Memory B cell (primary cell): ENCODE measurements around the gene CDIPT.

Source experiments
- ATAC-seq: fragments of 150-1000 bp; cut with Tn5 transposase; 2 replicates; pipeline ENCODE4 v1.10.0; 2021; ENCODE audit warnings: low read depth, mild to moderate bottlenecking, moderate library complexity
- DNase-seq, 2 donors: peaks; one replicate each; pipeline ENCODE4 v3.0.0; 2022; ENCODE audit warnings: low spot score in 2 of 2
- H3K27ac Mint-ChIP-seq: one replicate; pipeline ENCODE4 v1.8.0; 2022; ENCODE audit warnings: mild to moderate bottlenecking, moderate library complexity, mixed read lengths
- H3K27me3 Mint-ChIP-seq: one replicate; pipeline ENCODE4 v1.8.0; 2022; ENCODE audit warnings: mixed read lengths
- H3K36me3 Mint-ChIP-seq: one replicate; pipeline ENCODE4 v1.8.0; 2022; ENCODE audit warnings: mild to moderate bottlenecking, mixed read lengths
- H3K4me1 Mint-ChIP-seq: one replicate; pipeline ENCODE4 v1.8.0; 2022; ENCODE audit warnings: mixed read lengths
- H3K4me3 Mint-ChIP-seq: one replicate; pipeline ENCODE4 v1.8.0; 2022; ENCODE audit warnings: mild to moderate bottlenecking, moderate library complexity, mixed read lengths
- H3K9me3 Mint-ChIP-seq: one replicate; pipeline ENCODE4 v1.8.0; 2022; ENCODE audit warnings: mixed read lengths

CDIPT gene

GRCh38 chr16:29810699-29811169, 52.3 kb downstream of the CDIPT start:
- Mint-ChIP-seq H3K4me3 (peak overlapping the region; percentile 92), H3K27me3 (peaks cover 3% of the 10 kb centered on the region), H3K9me3 (no peaks in the 10 kb centered on the region), H3K4me1 (peaks cover 42% of the 10 kb centered on the region), H3K36me3 (peaks cover 8% of the 10 kb centered on the region), H3K27ac (no peak overlapping the region)
- ATAC-seq, result no peak
- DNase-seq, result no peak

GRCh38 chr16:29809850-29810698, 53.0 kb downstream of the CDIPT start:
- Mint-ChIP-seq H3K36me3 (peaks cover 8% of the 10 kb centered on the region), H3K27me3 (peaks cover 3% of the 10 kb centered on the region), H3K4me1 (peaks cover 43% of the 10 kb centered on the region), H3K27ac (no peak overlapping the region), H3K4me3 (peak overlapping the region; percentile 92), H3K9me3 (no peaks in the 10 kb centered on the region)
- DNase-seq (no peak), ATAC-seq (no peak)

GRCh38 chr16:29809031-29809747, 53.8 kb downstream of the CDIPT start:
- H3K4me1 Mint-ChIP-seq, result peaks cover 43% of the 10 kb centered on the region
- peaks cover 8% of the 10 kb centered on the region for H3K36me3 Mint-ChIP-seq
- DNase-seq (no peak), ATAC-seq (no peak)
- H3K9me3 Mint-ChIP-seq, result no peaks in the 10 kb centered on the region
- no peak overlapping the region for H3K27ac Mint-ChIP-seq
- peaks cover 3% of the 10 kb centered on the region for H3K27me3 Mint-ChIP-seq
- H3K4me3 Mint-ChIP-seq, result peak overlapping the region; percentile 84
